GM10266 (cell line): ENCODE results near the gene RAB27A.

Source experiments
- DNase-seq: peaks from one replicate; pipeline ENCODE4 v3.0.0; 2012; ENCODE audit errors: extremely low spot score
- TF ChIP-seq, protein P1 (sequence below): IDR thresholded peaks from 2 replicates; pipeline ENCODE4 v1.5.1; 2012; ENCODE audit warnings: mild to moderate bottlenecking, low read depth; ENCODE audit not compliant: control insufficient read depth, insufficient read depth; ENCODE audit errors: missing control alignments

The RAB27A gene

DNA sequence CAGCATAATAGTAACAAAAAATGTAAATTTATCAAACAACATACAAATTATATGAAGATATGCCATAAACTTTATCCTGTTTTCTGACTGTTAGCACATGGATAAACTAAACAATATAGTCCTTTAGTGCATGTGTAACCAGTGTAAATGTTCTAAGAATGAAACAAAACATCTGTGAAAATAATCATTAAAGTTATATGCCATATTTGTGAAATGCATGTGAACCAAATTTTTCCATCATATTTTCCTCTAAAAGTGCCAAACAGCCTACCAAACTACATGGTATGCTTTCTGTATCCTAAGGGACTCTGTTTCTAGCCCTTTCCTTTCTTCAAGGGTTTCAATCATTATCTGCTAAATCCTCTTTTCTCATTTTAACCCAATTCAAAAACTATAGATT is 69.0 kb downstream of the RAB27A start:
- TF ChIP-seq, protein P1, sequence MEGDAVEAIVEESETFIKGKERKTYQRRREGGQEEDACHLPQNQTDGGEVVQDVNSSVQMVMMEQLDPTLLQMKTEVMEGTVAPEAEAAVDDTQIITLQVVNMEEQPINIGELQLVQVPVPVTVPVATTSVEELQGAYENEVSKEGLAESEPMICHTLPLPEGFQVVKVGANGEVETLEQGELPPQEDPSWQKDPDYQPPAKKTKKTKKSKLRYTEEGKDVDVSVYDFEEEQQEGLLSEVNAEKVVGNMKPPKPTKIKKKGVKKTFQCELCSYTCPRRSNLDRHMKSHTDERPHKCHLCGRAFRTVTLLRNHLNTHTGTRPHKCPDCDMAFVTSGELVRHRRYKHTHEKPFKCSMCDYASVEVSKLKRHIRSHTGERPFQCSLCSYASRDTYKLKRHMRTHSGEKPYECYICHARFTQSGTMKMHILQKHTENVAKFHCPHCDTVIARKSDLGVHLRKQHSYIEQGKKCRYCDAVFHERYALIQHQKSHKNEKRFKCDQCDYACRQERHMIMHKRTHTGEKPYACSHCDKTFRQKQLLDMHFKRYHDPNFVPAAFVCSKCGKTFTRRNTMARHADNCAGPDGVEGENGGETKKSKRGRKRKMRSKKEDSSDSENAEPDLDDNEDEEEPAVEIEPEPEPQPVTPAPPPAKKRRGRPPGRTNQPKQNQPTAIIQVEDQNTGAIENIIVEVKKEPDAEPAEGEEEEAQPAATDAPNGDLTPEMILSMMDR: no peak
- no peak for DNase-seq

DNA sequence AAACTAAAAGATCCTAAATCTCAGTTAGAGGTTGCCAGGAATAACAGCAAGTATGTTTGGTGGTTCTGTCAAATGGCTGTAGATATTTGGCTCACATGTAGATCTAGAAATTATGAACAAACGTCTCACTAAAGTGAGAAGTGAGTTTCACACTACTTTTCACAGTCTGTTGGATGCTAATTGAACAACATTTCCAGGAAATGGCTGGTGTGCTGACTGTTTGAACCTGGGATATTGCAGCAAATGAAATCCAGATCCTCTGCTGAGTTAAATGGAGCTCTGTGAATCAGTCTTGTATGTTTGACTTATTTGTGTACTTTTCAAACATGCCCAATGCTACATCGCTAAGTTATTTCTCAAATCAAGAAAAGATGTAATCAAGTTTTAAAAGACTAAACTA is 71.6 kb downstream of the RAB27A start:
- no peak for DNase-seq
- TF ChIP-seq, protein P1: no peak

DNA sequence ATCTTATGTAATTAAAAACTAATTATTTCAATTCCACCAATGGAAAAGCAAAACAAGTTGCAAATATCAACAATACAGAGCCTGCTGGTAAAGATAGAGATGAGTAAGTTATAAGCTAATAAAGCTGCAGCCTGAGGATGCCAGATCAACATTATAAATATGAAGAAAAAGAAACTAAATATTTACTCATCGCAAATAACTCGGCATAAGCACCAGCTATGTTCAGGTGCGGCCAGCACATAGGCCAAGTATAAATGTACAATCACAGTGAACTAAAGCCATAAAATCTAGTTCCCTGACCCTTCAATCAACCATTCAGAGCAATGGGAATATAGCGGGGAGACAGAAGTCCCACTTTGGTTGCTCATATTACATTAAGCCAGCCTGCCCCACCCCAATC is 85.1 kb downstream of the RAB27A start:
- no peak for DNase-seq
- TF ChIP-seq, protein P1: no peak

DNA sequence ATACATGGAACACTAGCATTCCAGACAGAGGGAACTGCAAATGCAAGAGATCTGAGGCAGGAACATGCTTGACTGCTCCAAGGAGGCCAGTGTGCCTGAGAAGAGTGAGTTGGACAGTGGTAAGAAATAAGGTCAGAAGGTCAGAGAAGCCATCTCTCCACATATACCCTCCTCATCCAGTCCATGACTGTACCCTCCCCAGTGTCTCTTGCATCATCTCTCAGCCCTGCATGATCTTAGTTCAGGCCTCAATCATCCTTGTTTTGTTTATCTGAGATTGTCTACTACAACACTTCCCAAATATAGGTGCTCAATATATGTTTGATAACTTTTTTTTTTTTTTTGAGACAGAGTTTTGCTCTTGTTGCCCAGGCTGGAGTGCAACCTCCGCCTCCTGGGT is 87.4 kb downstream of the RAB27A start:
- DNase-seq: no peak
- TF ChIP-seq, protein P1: no peak

DNA sequence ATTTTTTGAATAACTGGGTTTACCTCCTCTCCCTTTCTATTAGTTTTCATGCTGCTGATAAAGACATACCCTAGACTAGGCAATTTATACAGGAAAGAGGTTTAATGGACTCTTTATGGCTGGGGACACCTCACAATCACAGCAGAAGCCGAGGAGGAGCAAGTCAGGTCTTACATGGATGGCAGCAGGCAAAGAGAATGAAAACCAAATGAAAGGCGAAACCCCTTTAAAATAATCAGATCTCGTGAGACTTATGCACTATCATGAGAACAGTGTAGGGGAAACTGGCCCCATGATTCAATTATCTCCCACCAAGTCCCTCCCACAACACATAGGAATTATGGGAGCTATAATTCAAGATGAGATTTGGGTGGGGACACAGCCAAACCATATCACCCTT is 90.9 kb downstream of the RAB27A start:
- DNase-seq: no peak
- TF ChIP-seq, protein P1: no peak

DNA sequence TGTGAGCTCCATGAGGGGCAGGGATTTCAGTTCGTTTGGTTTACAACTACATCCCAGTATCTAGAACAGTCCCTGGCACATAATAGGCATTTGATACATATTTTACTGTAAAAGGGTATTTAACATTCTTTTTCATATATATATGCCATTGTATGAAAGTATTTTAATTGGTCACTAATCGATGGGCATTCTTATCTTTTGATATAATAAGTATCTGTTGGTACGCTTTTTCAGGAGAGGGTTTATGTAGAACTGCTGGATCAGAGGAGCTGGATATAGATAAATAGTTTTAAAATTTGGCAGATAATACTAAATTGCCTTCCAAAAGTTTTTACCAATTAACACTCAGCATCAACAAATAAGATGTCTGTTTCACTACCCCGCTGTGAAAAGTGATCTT is 91.9 kb downstream of the RAB27A start:
- TF ChIP-seq, protein P1: no peak
- DNase-seq: no peak

DNA sequence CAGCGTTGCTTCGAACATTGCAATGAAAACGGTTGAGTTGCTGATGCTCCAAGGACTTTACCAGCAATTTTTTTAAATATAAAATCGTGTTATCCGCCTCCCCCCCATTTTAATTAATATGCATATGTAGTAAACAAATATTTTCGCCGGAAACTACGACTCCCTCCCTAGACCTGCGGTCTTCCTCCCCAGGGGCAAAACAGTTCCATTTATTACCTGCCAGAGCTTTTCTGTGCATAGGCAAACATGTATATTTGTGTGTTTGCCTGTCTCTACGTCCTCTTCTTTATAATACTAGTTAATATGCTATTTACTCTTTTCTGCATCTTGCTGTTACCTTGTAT is 92.3 kb downstream of the RAB27A start:
- DNase-seq: no peak
- TF ChIP-seq, protein P1: no peak
